Muscle of arm (tissue), 14 donors: ENCODE measurements around the gene CEACAM19. TPM values are rescaled to one million over a fixed set of nuclear protein-coding genes. Genes with fewer than 3 reads are reported as not detected.
"Not testable (repeated sequence)": the region's sequence is repeated elsewhere in the genome, so short reads cannot be mapped to it uniquely, and the experiment has no call there.

Experiments used
- DNase-seq: peaks from one replicate; pipeline ENCODE4 v3.0.0-alpha.2; 2013
- long read RNA-seq, 11 donors: transcript quantifications; one replicate each; lab custom pipeline, GENCODE V29; 2026
- polyA plus RNA-seq, 12 donors: library from polyadenylated mRNA; unstranded; fragments of 120-200 nt; gene quantifications; one replicate each; pipeline ENCODE4 v1.2.1, GENCODE V29; 2013; ENCODE audit not compliant: insufficient read length in 12 of 12

Gene CEACAM19
- polyA plus RNA-seq: 10 to 100 TPM in 3 of 12 donors, 1 to 10 TPM in 8, not detected in 1; 4.4 to 13.3 (median 8.3) TPM
- long read RNA-seq, donor 1: 0 reads
- long read RNA-seq, donor 2: 0 reads
- long read RNA-seq, donor 3, partial matches to known transcripts: 0 of 1 reads
- long read RNA-seq, donor 3, other reads (novel, unspliced or antisense): 0 of 1 reads
- long read RNA-seq, donor 4: 0 reads
- long read RNA-seq, donor 5: 0 reads
- long read RNA-seq, donor 6: 0 reads
- long read RNA-seq, donor 7: 0 reads
- long read RNA-seq, donor 8: 0 reads
- long read RNA-seq, donor 9, partial matches to known transcripts: 0 of 1 reads
- long read RNA-seq, donor 9, other reads (novel, unspliced or antisense): 0 of 1 reads
- long read RNA-seq, donor 10: 0 reads
- long read RNA-seq, donor 11: 0 reads

- DNase-seq: no peak
These were observed at the start of gene CEACAM19 for GRCh38 chr19:44671400-44671799. Gene CEACAM19, plus strand, starts transcription at chr19:44671482. Its CDS starts 450 bp downstream, at chr19:44671932.

- DNase-seq: no peak
These were observed 48.2 kb upstream of the CEACAM19 start for GRCh38 chr19:44623080-44623479.

GRCh38 chr19:44623626-44624025 is 47.7 kb upstream of the CEACAM19 start:
- DNase-seq: no peak

- no peak for DNase-seq
These were observed 46.4 kb upstream of the CEACAM19 start for GRCh38 chr19:44624840-44625354.

- not testable (repeated sequence) for DNase-seq
These were observed 45.6 kb upstream of the CEACAM19 start for GRCh38 chr19:44625637-44626036.

GRCh38 chr19:44626048-44626624 is 45.1 kb upstream of the CEACAM19 start:
- DNase-seq: no peak

- DNase-seq: no peak
These were observed 43.7 kb upstream of the CEACAM19 start for GRCh38 chr19:44627631-44628030.

GRCh38 chr19:44628793-44629192 is 42.5 kb upstream of the CEACAM19 start:
- no peak for DNase-seq

GRCh38 chr19:44631611-44632010 is 39.7 kb upstream of the CEACAM19 start:
- not testable (repeated sequence) for DNase-seq

GRCh38 chr19:44634058-44634457 is 37.2 kb upstream of the CEACAM19 start:
- DNase-seq: not testable (repeated sequence)

- no peak for DNase-seq
These were observed 36.5 kb upstream of the CEACAM19 start for GRCh38 chr19:44634785-44635184.

GRCh38 chr19:44635581-44636438 is 35.5 kb upstream of the CEACAM19 start:
- no peak for DNase-seq

GRCh38 chr19:44636439-44637389 is 34.6 kb upstream of the CEACAM19 start:
- no peak for DNase-seq

- DNase-seq: no peak
These were observed 33.9 kb upstream of the CEACAM19 start for GRCh38 chr19:44637390-44637764.

GRCh38 chr19:44640518-44640917 is 30.8 kb upstream of the CEACAM19 start:
- no peak for DNase-seq

GRCh38 chr19:44641501-44642265 is 29.6 kb upstream of the CEACAM19 start:
- DNase-seq: no peak

GRCh38 chr19:44642377-44642776 is 28.9 kb upstream of the CEACAM19 start:
- no peak for DNase-seq

- DNase-seq: peak; percentile 64
These were observed 27.5 kb upstream of the CEACAM19 start, which contains the start of gene PVR for GRCh38 chr19:44643605-44644401. Gene PVR, plus strand, starts transcription at chr19:44643910. Its CDS starts 187 bp downstream, at chr19:44644097.

GRCh38 chr19:44644402-44645016 is 26.8 kb upstream of the CEACAM19 start:
- no peak for DNase-seq
